Thoracic aorta (tissue), 2 donors: Measurements from ENCODE around the gene A1CF. TPM values are rescaled to one million over a fixed set of nuclear protein-coding genes. Genes with fewer than 3 reads are reported as not detected.
"Not testable (repeated sequence)": the region's sequence is repeated elsewhere in the genome, so short reads cannot be mapped to it uniquely, and the experiment has no call there.

Experiments
- ATAC-seq: fragments of 150-250 bp; one replicate; pipeline ENCODE4 v1.8.0; 2017; ENCODE audit warnings: low read depth; ENCODE audit not compliant: insufficient number of reproducible peaks, low FRiP score
- DNase-seq: peaks from one replicate; pipeline ENCODE4 v3.0.0-alpha.2; 2020; ENCODE audit warnings: low spot score
- H3K27ac ChIP-seq, 2 donors: fragments of 200-600 bp; sonication (generic); 1 replicate in 1 of 2; 2 replicates in 1 of 2; pipeline ENCODE4 v1.5.1; 2016; ENCODE audit warnings: mild to moderate bottlenecking in 2 of 2, moderate library complexity in 2 of 2
- H3K27me3 ChIP-seq: fragments of 200-600 bp; sonication (generic); replicated peaks from 2 replicates; pipeline ENCODE4 v1.6.0; 2016; ENCODE audit warnings: mild to moderate bottlenecking; ENCODE audit not compliant: insufficient read depth
- H3K36me3 ChIP-seq: fragments of 200-600 bp; sonication (generic); one replicate; pipeline ENCODE4 v1.5.1; 2016
- H3K4me1 ChIP-seq, 2 donors: fragments of 200-600 bp; sonication (generic); 1 replicate in 1 of 2; 2 replicates in 1 of 2; pipeline versions ENCODE4 v1.5.1 to v1.6.0; 2016; ENCODE audit warnings: low read depth in 2 of 2, mild to moderate bottlenecking in 1 of 2; ENCODE audit not compliant: control insufficient read depth in 1 of 2
- H3K4me3 ChIP-seq: fragments of 200-600 bp; sonication (generic); 2 replicates; pipeline ENCODE4 v1.5.1; 2016; ENCODE audit warnings: mild to moderate bottlenecking
- H3K9me3 ChIP-seq: fragments of 200-600 bp; sonication (generic); 2 replicates; pipeline ENCODE4 v1.5.1; 2016
- total RNA-seq, 2 donors: library from RNA; depleted of rRNA; stranded (reverse); fragments of >200 nt; gene quantifications; one replicate each; pipeline versions ENCODE4 v1.1.0 to v1.2.3, GENCODE V29; 2016
- TF ChIP-seq, protein P1 (sequence below): fragments of 200-600 bp; sonication (generic); IDR thresholded peaks from one replicate; pipeline ENCODE4 v1.5.1; 2019; ENCODE audit warnings: antibody characterized with exemption

A1CF gene
- total RNA-seq, 2 donors from 2014 or later, result not detected

DNA sequence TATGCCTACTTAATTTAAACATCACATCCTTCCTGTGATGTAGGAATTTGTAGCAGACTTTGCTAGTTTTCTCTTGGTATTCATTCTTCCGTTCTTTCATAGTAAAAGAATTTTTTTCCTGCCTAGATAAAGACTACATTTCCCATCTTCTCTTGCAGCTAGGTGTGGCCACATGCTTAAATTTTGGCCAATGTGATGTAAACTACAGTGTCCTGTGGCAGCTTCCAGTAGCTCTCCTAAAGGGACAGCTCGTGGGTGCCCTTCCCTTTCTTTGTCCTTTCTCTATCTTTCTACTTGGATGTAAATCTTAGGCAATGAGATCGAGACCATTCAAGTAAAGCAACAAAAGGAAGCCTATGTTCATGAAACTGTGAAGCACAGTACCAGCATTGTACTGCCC, 87.1 kb downstream of the A1CF start:
- Histone ChIP-seq H3K27ac (no peak overlapping the region), H3K4me3 (no peak overlapping the region), H3K9me3 (no peaks in the 10 kb centered on the region), H3K4me1 (no peaks in the 10 kb centered on the region), H3K27me3 (no peaks in the 10 kb centered on the region), H3K36me3 (no peaks in the 10 kb centered on the region)
- TF ChIP-seq, protein P1, sequence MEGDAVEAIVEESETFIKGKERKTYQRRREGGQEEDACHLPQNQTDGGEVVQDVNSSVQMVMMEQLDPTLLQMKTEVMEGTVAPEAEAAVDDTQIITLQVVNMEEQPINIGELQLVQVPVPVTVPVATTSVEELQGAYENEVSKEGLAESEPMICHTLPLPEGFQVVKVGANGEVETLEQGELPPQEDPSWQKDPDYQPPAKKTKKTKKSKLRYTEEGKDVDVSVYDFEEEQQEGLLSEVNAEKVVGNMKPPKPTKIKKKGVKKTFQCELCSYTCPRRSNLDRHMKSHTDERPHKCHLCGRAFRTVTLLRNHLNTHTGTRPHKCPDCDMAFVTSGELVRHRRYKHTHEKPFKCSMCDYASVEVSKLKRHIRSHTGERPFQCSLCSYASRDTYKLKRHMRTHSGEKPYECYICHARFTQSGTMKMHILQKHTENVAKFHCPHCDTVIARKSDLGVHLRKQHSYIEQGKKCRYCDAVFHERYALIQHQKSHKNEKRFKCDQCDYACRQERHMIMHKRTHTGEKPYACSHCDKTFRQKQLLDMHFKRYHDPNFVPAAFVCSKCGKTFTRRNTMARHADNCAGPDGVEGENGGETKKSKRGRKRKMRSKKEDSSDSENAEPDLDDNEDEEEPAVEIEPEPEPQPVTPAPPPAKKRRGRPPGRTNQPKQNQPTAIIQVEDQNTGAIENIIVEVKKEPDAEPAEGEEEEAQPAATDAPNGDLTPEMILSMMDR, result no peak
- DNase-seq, result no peak
- ATAC-seq, result no peak

DNA sequence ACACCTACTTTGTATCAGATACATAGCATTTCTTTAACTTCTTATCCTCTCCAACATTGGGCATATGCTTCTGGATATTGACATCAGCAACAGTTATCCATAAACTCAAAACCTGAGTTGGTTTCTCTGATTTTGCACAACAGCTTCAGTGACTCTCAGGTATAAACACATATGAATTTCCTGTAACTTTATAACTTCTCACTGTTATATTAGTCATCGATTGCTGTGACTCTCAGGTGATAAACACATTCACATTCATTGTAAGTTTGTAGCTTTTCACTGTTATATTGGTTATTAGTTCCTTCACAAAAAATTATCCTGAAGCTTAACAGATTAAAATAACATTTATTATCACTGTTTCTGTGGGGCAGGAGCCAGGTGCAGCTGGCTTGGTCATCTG, 88.7 kb downstream of the A1CF start:
- Histone ChIP-seq H3K36me3 (no peaks in the 10 kb centered on the region), H3K4me3 (no peak overlapping the region), H3K27ac (no peak overlapping the region), H3K4me1 (no peaks in the 10 kb centered on the region), H3K9me3 (no peaks in the 10 kb centered on the region), H3K27me3 (no peaks in the 10 kb centered on the region)
- ATAC-seq, result no peak
- DNase-seq, result no peak
- TF ChIP-seq, protein P1, result no peak

DNA sequence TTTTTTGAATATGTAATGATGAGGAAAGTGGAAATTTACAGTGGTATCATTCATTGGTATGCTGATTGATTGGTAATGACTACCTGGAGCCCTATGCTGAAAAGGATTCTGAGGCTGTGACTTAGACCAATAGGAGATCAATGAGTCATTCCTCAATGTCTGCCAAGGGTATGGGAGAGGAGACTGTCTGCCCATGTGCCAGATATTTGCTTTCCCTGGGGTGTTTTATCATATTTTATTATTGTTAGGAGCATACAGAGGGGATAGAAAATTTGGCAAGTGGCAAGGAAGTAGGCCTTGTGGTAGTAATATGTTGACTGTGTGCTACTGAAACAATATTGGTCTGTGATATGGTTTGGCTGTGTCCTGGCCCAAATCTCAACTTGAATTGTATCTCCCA, 90.9 kb downstream of the A1CF start:
- no peak overlapping the region for H3K27ac ChIP-seq
- no peaks in the 10 kb centered on the region for H3K4me1 ChIP-seq
- H3K36me3 ChIP-seq, result no peaks in the 10 kb centered on the region
- DNase-seq (no peak), ATAC-seq (no peak)
- H3K4me3 ChIP-seq, result no peak overlapping the region
- no peaks in the 10 kb centered on the region for H3K9me3 ChIP-seq
- no peaks in the 10 kb centered on the region for H3K27me3 ChIP-seq
- TF ChIP-seq, protein P1, result no peak

DNA sequence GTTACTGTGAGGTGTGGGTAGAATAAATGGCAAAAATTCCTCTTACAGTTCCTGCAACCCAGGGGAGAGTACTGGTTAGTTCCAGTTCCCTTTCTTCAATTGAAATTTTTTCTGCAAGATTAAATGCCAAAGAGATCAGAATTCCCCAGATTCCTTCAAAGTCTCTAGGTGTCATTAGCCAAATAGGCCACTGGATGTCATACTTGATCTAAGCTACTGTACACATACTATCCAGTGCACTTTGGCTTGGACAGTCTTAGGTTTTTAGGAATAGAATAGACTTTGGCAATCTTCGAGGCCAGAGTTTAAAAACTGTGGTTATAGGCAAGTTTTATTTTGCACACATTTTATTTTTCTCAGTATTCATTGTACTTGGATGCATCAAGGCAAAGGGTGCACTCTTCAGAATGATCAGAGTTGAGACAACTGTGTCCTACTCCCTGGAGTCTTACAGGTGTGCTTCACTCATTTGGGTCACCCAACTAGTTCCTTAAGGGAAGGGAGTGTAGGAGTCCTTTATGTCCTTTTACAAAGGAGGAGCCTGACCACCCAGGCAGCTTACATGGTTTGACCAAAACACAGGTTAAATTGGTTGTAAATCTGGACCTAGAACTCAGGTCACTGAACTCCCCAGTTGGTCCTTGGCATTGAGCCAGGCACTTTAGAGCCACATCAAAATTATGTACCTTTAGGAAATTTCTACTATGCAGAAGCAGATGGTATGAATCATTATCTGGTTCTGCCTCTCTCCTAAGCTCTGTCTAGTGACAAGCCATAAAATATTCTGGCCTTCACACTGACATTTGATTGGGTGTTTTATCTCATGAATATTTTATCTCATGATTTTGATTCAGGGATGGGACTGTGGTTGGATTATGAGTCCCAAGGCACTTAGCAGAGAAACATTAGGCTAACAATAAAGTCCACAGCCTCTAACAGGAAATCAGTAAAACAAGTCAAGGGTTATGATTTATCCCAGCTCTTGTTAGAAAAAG, 96.2 kb downstream of the A1CF start:
- DNase-seq (no peak), ATAC-seq (no peak)
- TF ChIP-seq, protein P1, result no peak
- no peak overlapping the region for H3K27ac ChIP-seq
- no peaks in the 10 kb centered on the region for H3K4me1 ChIP-seq
- H3K36me3 ChIP-seq, result no peaks in the 10 kb centered on the region
- no peaks in the 10 kb centered on the region for H3K9me3 ChIP-seq
- H3K4me3 ChIP-seq, result no peak overlapping the region
- no peaks in the 10 kb centered on the region for H3K27me3 ChIP-seq

DNA sequence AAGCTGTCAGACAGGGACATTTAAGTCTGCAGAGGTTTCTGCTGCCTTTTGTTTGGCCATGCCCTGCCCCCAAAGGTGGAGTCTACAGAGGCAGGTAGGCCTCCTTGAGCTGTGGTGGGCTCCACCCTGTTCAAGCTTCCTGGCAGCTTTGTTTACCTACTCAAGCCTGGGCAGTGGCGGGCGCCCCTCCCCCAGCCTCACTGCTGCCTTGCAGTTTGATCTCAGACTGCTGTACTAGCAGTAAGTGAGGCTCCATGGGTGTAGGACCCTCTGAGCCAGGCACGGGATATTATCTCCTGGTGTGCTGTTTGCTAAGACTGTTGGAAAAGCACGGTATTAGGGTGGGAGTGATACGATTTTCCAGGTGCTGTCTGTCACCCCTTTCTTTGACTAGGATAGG, 97.5 kb downstream of the A1CF start:
- not testable (repeated sequence) for ATAC-seq, H3K9me3 ChIP-seq, H3K36me3 ChIP-seq, H3K27ac ChIP-seq, H3K27me3 ChIP-seq, DNase-seq, H3K4me3 ChIP-seq, H3K4me1 ChIP-seq

DNA sequence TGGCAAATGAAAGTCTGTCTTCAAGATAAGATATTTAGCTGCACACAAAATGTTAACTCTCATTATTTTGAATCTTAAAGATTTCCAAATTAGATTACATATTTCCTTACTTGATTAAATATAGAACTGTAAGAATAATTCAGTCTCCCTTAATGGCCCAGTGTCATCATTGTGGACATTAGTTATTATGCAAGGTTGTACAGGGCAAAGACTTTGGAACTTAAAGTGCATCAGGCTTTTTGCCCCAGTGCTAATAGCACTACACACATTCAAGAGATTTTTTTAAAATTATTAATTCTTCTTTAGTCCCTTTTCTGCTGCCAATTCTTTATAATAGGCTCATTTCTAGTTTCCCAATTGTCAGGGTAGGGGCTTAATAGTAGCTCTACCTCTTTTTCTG, 103.4 kb downstream of the A1CF start:
- not testable (repeated sequence) for H3K4me3 ChIP-seq, DNase-seq, H3K36me3 ChIP-seq, ATAC-seq, H3K27me3 ChIP-seq, H3K9me3 ChIP-seq, H3K4me1 ChIP-seq, H3K27ac ChIP-seq

DNA sequence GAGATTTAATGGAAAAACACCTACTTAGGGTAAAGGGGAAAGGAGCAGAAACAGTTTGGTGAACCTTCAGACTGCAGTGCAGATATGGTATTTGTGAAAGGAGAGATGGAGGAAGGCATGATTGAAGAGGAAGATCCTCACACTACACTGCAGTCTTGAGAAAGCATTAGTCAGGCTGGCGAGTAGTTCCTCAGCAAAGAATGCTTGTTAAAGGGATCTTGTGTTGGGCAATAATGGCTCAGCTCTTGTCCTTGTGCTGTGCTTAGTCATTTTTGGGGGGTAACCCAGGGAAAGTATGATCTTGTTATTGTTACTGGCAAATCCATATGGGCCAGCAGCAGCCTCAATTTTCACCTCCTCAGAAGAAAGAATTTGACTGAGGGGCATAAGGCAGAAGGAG, 105.4 kb downstream of the A1CF start:
- not testable (repeated sequence) for ATAC-seq, H3K4me1 ChIP-seq, H3K36me3 ChIP-seq, H3K27me3 ChIP-seq, H3K4me3 ChIP-seq, H3K9me3 ChIP-seq, DNase-seq, H3K27ac ChIP-seq

DNA sequence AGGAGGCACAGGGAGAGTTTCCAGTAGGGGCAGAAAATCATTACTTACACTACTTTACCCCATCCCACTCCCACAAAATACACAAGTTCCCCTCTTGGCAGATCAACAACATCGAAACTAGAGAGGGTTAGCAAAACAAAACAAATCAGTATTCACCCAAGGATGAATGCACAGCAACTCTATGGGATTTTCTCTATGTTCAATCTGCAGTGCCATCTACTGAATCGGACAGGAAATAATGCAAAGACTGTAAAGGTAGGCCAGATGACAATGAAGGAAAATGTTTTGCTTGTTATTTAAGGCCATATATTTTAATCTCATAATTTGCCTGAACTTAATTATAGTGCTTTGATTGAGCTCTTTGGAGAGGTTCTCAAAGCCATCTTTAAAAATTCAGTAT, 110.6 kb downstream of the A1CF start:
- not testable (repeated sequence) for DNase-seq, H3K27ac ChIP-seq, H3K9me3 ChIP-seq, H3K36me3 ChIP-seq, H3K4me1 ChIP-seq, H3K4me3 ChIP-seq, H3K27me3 ChIP-seq, ATAC-seq

DNA sequence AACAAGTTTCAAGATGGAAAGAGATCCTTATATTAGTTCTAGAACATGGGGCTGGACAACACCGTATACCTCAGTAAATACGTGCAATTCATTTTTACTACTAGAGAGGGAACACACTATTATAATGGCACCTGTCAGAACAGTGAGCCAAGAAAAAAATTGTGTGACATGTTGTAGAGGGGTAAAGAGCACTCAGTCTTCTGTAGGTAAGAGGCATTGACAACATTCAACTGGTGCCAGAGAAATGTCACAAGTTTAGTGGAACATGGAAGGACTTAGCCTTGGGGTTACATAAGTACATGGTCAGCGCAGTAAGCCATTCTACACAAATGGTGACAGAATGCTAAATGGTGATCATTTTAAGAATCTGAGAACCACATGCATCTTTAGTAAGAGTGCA, 113.4 kb downstream of the A1CF start:
- DNase-seq, H3K36me3 ChIP-seq, ATAC-seq, H3K9me3 ChIP-seq, H3K4me1 ChIP-seq, H3K4me3 ChIP-seq, H3K27ac ChIP-seq, H3K27me3 ChIP-seq: not testable (repeated sequence)
